Activated CD4-positive, CD25-positive, alpha-beta regulatory T cell (primary cell): ENCODE measurements around the gene SMIM44.
"Not testable (repeated sequence)": the region's sequence is repeated elsewhere in the genome, so short reads cannot be mapped to it uniquely, and the experiment has no call there.

ENCODE experiments used
- DNase-seq, 4 experiments: peaks; one replicate each; lab custom pipeline; 2025; lab: John Stamatoyannopoulos, UW

The SMIM44 gene

GRCh38 chr19:3517638-3518037, 34.4 kb upstream of the SMIM44 start:
- DNase-seq, result no peak

DNA sequence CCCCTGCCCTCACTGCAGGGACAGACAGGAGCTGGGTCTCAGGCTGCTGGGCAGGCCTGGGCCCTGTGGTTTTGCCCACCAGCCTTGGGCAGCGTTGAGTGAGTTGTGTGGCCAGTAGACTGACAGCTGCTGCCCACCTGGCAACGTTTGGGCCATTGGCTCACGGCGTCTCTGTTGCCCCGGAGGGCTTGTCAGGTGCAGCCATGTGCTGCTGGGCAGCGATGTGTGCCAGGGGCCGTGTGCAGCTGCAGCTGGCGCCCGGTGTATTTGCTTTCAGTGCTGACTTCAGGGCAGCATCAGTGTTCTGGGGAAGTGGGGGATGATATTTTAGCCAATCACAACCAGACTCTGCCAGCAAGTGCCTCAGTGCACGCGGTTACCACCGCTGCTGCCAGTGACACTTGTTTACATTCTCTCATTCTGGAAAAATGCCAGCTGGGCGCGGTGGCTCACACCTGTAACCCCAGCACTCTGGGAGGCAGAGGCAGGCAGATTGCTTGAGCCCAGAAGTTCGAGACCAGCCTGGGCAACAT, 33.5 kb upstream of the SMIM44 start:
- no peak for DNase-seq

- no peak for DNase-seq
These were observed 32.7 kb upstream of the SMIM44 start for GRCh38 chr19:3515891-3516422.

DNA sequence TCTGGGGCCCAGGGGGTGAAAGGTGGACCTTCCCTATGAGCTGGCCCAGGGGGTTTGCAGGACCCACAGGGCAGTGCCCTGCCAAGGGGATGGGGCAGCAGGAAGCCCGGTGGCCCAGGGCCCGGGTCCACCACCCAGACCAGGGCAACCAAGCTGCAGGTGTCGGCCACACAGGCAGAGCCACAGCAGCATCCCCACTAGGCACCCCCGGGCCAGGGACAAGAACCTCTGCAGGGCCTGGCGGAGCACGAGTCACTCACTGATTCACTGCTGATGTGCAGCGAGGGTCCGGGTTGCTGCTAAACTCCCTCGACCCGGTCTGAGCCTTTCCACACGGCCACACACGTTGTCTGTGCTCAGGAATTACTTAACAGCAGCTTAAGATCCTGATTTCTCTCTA, 31.7 kb upstream of the SMIM44 start:
- DNase-seq, result no peak

DNA sequence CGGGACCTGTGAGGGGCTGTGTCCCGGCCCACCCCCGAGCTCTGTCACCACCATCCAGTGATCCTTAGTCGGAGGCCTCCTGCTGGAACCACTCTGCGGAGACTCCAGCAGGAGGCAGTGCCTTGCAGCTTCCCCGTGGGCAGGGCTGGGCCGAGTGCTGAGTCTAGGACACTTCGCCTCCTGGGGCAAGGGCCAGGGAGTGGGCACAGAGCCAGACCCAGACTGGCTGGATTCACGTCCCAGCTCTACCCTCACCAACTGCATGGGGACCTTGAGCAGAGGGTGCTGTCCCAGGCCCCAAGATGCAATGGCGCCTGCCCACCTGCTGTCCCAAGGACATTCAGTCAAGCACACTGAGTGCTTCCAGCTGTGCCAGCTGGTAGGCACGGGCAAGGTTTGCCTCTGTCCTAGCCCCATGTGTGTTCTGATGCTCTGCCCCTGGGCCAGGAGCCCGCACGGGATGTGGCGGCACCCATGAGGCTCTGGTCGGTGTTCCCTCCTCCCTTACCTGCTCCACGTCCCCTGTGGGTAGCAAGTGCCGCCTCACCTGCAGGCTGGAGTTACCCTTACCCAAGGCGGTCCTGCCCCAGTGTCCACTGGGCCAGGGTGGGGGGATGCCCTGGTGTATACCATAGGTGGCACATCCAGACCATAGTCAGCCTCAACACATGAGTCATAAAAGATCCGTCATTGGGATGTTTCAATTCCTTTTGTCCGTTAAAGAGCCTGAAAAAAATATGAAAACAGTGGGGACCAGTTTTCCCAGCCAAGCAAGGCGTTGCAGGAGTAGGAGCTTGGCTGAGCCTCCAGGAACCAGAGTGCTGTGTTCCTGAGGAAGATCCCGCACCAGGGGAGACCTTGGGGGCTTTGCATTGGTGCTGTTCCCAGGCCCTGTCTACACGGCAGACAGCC, 30.2 kb upstream of the SMIM44 start:
- no peak for DNase-seq

DNA sequence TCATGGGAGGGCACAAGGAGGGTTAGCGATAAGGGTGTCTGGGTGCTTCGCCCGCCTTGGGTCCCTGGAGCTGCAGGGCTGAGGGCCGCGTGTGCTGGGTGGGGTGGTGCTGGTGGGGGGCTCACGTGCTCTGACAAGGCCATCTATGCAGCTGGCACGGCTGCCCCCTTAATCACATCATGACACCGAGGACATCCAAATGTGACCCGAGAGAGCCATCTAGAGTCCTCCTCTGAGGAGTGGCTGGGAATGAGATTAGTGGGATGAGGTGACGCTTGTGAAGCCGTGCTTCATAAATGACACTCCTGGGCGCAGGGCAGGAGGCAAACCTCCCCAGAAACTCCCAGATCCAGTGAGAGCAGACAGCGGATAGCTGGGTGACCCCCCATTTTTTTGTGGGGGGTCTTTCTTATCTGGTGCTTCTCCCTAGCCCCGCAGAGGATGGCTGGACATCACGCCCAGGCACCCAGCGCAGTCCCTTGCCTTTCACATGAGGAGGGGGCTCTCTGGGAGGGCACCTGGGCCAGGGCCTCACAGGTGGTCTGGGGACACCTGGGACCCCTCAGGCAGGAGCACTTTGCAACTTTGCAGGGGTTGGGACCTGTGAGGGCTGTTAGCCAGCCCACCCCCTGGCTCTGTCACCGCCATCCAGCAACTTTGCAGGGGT, 29.5 kb upstream of the SMIM44 start:
- no peak for DNase-seq

DNA sequence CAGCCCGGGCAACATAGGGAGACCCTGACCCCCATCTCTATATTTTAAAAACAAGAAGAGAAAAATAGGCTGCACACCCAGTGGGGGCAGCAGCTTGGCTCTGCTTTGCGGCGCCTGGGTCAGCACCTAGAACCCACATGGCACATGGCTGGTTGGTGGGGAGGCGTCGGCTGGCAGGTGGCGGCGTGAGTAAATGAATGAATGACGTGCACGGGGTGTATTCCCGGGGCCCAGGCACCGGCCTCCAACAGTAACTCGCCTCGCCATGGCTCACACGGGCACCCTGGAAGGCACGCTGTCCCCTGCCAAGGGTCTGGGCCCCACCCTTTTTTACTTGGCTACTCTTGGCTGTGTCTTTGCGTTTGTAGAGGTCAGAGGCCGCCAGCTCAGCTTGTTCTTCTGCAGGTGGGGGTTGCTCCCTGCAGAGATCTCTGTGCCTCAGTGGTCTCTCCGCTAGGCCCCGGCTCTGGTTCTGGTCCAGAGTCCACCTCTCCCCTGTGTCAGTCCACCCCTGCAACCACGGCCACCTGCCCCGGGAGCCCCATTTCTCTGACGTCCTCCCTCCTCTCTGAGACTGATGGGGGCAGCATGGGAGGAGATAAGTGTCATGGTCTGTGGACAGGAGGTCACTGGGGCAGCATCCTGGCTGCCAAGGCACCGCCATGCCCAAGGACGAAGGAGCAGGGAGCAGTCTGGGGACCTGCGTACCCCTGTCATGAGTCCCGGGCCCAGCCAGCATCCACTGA, 28.4 kb upstream of the SMIM44 start:
- DNase-seq, result no peak

- no peak for DNase-seq
These were observed 27.5 kb upstream of the SMIM44 start for GRCh38 chr19:3510727-3511126.

- no peak for DNase-seq
These were observed 26.3 kb upstream of the SMIM44 start for GRCh38 chr19:3509566-3509989.

DNA sequence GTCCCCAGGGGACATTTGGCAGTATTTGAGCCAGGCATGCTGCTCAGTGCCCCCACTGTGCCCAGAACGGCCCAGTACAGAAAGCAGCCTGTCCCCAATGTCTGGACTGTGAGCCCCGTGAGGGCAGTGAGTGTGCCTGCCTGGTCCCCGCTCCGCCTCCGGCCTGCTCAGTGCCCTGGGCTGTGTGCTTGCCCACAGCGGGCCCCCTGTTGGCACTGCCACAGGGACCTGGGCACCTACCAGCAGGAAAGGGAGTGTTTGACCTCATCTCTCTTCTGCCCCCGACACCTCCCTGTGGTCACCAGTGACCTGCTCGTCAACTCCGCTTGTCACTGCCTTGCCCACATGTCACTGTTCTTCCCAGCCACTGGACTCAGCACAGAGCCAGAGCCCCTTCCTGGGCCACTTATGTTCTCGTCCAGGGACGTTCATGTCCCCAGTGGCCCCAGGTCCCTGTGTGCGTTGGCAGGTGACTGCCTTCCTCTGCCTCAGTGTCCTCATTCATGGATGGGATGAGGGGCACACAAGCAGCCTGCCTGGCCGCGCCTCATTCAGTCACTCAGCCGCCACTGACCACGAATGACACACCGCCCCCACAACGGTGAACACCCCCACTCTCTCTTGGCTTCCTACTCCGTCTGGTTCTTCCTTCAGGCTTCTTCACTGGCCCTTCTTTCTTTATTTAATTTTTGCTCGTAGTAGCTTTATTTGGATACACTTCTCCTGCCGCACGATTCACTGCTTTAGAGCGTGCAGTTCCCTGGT, 25.7 kb upstream of the SMIM44 start:
- DNase-seq, result no peak

DNA sequence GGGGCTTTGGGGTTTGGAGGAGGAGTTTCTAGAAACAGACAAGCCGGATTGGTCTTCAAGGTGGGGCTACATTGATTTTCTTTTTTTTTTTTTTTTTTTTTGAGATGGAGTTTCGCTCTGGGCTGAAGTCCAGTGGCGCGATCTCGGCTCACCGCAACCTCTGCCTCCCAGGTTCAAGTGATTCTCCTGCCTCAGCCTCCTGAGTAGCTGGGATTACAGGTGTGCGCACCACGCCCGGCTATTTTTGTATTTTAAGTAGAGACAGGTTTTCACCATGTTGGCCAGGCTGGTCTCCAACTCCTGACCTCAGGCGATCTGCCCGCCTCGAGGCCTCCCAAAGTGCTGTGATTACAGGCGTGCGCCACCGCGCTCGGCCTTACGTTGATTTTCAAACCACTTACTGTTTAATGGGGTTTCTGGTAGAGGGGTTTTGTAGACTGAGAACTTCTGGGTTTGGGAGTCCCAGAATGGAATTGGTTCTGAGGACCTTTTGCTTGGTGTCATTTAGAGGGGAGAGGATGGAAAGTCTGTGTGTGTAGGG, 24.9 kb upstream of the SMIM44 start:
- not testable (repeated sequence) for DNase-seq

GRCh38 chr19:3507371-3508120, 24.3 kb upstream of the SMIM44 start:
- DNase-seq, result no peak

DNA sequence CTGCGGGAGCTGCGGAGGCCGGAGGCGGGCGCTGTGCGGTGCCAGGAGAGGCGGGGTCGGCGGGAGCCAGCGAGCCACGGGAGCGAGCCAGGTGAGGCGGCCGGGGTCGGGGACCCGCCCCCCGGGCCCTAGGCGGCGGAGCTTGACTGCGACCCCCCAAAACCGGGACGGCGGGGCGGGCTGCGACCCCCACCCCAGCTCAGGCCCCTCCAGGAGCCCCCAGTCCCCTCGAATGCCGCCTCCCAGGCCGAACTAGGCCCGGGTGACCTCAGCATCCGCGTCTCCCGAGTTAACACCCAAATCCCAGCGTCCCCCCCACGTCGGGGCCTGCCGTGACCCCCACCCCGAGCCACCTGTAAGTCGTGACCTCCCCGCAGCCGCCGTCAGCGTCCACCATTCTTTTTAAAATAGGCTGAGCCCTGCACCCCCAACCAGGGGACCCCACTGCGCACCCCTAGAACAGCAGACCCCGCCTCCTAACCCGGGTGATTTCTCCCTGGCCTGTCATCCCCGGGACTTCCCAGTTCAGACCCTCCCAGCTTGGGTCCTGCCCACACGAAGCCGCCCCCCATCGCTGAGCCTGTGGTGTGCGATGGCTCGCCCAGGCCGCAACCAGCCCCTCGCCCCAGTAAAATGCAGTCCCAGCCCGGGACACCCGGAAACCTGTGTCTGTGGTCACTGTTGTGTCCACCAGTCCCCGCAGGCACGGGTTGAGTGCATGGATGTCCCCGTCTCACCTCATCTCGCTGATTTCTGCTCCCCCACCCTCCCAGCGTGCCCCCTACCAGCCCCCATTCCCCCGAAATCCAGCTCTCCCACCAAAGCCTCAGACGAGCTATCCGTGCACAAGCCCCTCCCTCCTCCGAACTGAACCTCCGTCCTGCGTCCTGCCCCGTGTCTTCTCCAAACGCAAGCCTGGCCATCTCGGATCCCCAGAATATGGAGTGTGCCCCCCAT, 23.4 kb upstream of the SMIM44 start:
- DNase-seq, result no peak

GRCh38 chr19:3505598-3506383, 22.6 kb upstream of the SMIM44 start, which contains the start of gene FZR1:
Gene FZR1 (plus strand): TSS chr19:3506311. CDS start chr19:3522990, 16,679 bp downstream.
- DNase-seq, result peak; percentile 98 to 100 (median 98)

- DNase-seq, result no peak
These were observed 21.5 kb upstream of the SMIM44 start for GRCh38 chr19:3504735-3505134.

DNA sequence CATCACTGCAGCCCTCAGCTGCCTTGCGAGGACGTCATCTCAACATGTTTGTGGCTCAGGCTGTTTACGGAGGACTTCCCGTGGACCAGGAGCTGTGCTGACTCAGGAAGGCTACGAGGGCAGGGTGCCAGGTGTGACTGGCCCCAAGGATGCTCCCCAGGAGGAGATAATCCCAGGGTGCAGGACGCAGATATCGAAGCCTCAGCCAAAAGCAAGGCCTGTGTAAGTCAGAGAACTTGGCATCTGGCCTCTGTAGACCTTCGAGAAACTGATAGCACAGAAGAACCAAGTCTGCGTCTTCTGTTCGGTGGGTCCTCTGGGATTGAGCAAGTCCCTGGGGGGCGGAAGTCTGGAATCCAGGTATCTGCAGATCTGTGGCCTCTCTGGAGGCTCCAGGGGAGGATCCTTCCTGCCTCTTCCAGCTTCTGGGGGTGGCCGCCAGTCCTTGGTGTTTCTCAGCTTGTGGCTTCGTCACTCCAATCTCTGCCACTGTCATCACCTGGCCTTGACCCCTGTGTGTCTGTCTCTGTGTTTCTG, 19.9 kb upstream of the SMIM44 start:
- DNase-seq, result no peak

DNA sequence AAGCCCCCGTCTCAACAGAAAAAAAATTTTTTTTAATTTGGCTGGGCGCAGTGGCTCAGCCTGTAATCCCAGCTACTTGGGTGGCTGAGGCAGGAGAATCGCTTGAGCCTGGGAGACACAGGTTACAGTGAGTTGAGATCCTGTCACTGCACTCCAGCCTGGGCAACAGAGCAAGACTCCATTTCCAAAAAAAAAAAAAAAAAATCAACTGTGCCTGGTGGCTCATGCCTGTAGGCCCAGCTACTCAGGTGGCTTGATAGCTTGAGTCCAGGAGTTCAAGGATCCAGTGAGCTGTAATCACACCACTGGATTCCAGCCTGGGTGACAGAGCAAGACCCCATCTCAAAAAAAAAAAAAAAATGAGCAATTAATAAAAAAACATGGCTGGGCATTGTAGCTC, 18.5 kb upstream of the SMIM44 start:
- DNase-seq, result no peak
